Rectal smooth muscle tissue (tissue), 1 donor: ENCODE measurements around the gene MIDN.
"Not testable (repeated sequence)": the region's sequence is repeated elsewhere in the genome, so short reads cannot be mapped to it uniquely, and the experiment has no call there.

ENCODE experiments used
- H3K27ac ChIP-seq: one replicate; pipeline ENCODE4 v1.7.0; 2013; ENCODE audit warnings: low read depth, low read length, inconsistent platforms
- H3K27me3 ChIP-seq: one replicate; pipeline ENCODE4 v1.7.0; 2013; ENCODE audit warnings: low read length; ENCODE audit not compliant: control insufficient read depth, insufficient read depth
- H3K36me3 ChIP-seq: one replicate; pipeline ENCODE4 v1.7.0; 2013; ENCODE audit warnings: low read length; ENCODE audit not compliant: control insufficient read depth, insufficient read depth
- H3K4me1 ChIP-seq: one replicate; pipeline ENCODE4 v1.7.0; 2013; ENCODE audit warnings: low read length; ENCODE audit not compliant: control insufficient read depth, insufficient read depth
- H3K4me3 ChIP-seq: one replicate; pipeline ENCODE4 v1.7.0; 2013; ENCODE audit warnings: low read length
- H3K9ac ChIP-seq: one replicate; pipeline ENCODE4 v1.7.0; 2013; ENCODE audit warnings: low read length

Gene MIDN

GRCh38 chr19:1248139-1248785, at the start of gene MIDN:
TSS of gene MIDN (plus strand) at chr19:1248583. CDS start at chr19:1250297, 1,714 bp downstream.
- Histone ChIP-seq H3K36me3 (peaks cover 6% of the 10 kb centered on the region), H3K4me3 (peak within 1 kb of the TSS; percentile 82), H3K9ac (peak within 1 kb of the TSS; percentile 73), H3K27me3 (no peaks in the 10 kb centered on the region), H3K27ac (peak within 1 kb of the TSS; percentile 99), H3K4me1 (peaks cover 29% of the 10 kb centered on the region)

GRCh38 chr19:1199531-1199930, 48.9 kb upstream of the MIDN start:
- no peaks in the 10 kb centered on the region for H3K27me3 ChIP-seq
- no peak overlapping the region for H3K27ac ChIP-seq
- H3K4me3 ChIP-seq: no peak overlapping the region
- no peaks in the 10 kb centered on the region for H3K4me1 ChIP-seq
- H3K9ac ChIP-seq: no peak overlapping the region
- H3K36me3 ChIP-seq: no peaks in the 10 kb centered on the region

GRCh38 chr19:1200614-1201013, 47.8 kb upstream of the MIDN start:
- H3K4me1 ChIP-seq, H3K36me3 ChIP-seq, H3K27me3 ChIP-seq, H3K4me3 ChIP-seq, H3K27ac ChIP-seq, H3K9ac ChIP-seq: not testable (repeated sequence)

DNA sequence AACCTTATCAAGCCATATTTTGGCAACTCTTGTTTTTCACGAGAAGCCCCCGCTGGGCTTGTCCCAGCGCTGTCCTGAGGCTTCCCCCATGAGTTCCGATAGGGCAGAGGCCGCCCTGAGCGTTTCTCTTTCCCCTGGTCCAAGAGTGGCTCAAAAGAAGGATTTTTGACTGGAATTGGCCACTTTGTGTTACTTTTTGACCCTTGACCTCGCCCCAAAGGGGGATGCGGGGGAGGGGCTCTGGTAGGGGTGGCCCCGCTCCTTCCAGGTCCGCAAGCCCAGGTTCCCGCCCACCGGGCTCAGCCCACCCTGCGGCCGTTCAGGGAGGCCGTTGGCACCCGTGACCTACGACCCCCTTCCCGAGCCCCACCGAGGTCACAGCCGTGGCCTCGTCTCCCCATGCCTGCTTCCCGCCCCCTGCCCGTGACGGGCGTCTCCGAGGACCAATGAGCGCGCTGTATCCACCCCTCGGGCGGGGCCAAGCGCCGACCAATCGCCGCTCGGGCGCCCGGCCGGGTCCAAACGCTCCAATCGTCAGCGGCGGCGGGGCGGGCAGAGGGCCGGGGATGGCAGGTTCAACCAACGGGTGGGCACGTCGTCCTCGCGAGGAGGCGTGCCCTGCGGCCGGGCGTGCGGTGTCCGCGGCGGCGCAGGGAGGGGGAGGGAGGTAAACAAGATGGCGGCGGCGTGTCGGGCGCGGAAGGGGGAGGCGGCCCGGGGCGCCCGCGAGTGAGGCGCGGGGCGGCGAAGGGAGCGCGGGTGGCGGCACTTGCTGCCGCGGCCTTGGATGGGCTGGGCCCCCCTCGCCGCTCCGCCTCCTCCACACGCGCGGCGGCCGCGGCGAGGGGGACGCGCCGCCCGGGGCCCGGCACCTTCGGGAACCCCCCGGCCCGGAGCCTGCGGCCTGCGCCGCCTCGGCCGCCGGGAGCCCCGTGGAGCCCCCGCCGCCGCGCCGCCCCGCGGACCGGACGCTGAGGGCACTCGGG, 43.0 kb upstream of the MIDN start, which contains the start of gene STK11:
Gene STK11 (plus strand): TSS at position 665 of the 986 bp plus-strand sequence. CDS start 1,136 bp downstream, outside the sequence.
- peak within 1 kb of the TSS; percentile 79 for H3K27ac ChIP-seq
- no peaks in the 10 kb centered on the region for H3K27me3 ChIP-seq
- H3K36me3 ChIP-seq: no peaks in the 10 kb centered on the region
- H3K4me1 ChIP-seq: peaks cover 12% of the 10 kb centered on the region
- peak within 1 kb of the TSS; percentile 84 for H3K4me3 ChIP-seq
- H3K9ac ChIP-seq: peak within 1 kb of the TSS; percentile 87

GRCh38 chr19:1206150-1206863, 42.1 kb upstream of the MIDN start:
- Histone ChIP-seq H3K27ac (peak overlapping the region; percentile 50), H3K27me3 (no peaks in the 10 kb centered on the region)

GRCh38 chr19:1206864-1207450, 41.4 kb upstream of the MIDN start:
- Histone ChIP-seq H3K27ac (peak overlapping the region; percentile 70), H3K4me1 (peaks cover 12% of the 10 kb centered on the region), H3K27me3 (no peaks in the 10 kb centered on the region), H3K4me3 (peak overlapping the region; percentile 84), H3K9ac (peak overlapping the region; percentile 87), H3K36me3 (no peaks in the 10 kb centered on the region)

More at GRCh38 chr19:1206150-1206863, 42.1 kb upstream of the MIDN start:
- no peaks in the 10 kb centered on the region for H3K36me3 ChIP-seq
- peak overlapping the region; percentile 84 for H3K4me3 ChIP-seq
- H3K9ac ChIP-seq: peak overlapping the region; percentile 87
- peaks cover 12% of the 10 kb centered on the region for H3K4me1 ChIP-seq

- H3K9ac ChIP-seq, H3K27me3 ChIP-seq, H3K27ac ChIP-seq, H3K4me3 ChIP-seq, H3K36me3 ChIP-seq: not testable (repeated sequence)
- H3K4me1 ChIP-seq: peaks cover 19% of the 10 kb centered on the region
These were observed 39.6 kb upstream of the MIDN start for GRCh38 chr19:1208830-1209229.

GRCh38 chr19:1210227-1210538, 38.2 kb upstream of the MIDN start:
- Histone ChIP-seq H3K4me1 (peaks cover 31% of the 10 kb centered on the region), H3K36me3 (no peaks in the 10 kb centered on the region), H3K9ac (no peak overlapping the region), H3K27me3 (no peaks in the 10 kb centered on the region), H3K4me3 (no peak overlapping the region), H3K27ac (no peak overlapping the region)

- H3K27me3 ChIP-seq: no peaks in the 10 kb centered on the region
- no peak overlapping the region for H3K27ac ChIP-seq
- H3K9ac ChIP-seq: no peak overlapping the region
- no peaks in the 10 kb centered on the region for H3K36me3 ChIP-seq
- H3K4me1 ChIP-seq: peaks cover 40% of the 10 kb centered on the region
- H3K4me3 ChIP-seq: no peak overlapping the region
These were observed 36.7 kb upstream of the MIDN start for GRCh38 chr19:1211494-1212234.

DNA sequence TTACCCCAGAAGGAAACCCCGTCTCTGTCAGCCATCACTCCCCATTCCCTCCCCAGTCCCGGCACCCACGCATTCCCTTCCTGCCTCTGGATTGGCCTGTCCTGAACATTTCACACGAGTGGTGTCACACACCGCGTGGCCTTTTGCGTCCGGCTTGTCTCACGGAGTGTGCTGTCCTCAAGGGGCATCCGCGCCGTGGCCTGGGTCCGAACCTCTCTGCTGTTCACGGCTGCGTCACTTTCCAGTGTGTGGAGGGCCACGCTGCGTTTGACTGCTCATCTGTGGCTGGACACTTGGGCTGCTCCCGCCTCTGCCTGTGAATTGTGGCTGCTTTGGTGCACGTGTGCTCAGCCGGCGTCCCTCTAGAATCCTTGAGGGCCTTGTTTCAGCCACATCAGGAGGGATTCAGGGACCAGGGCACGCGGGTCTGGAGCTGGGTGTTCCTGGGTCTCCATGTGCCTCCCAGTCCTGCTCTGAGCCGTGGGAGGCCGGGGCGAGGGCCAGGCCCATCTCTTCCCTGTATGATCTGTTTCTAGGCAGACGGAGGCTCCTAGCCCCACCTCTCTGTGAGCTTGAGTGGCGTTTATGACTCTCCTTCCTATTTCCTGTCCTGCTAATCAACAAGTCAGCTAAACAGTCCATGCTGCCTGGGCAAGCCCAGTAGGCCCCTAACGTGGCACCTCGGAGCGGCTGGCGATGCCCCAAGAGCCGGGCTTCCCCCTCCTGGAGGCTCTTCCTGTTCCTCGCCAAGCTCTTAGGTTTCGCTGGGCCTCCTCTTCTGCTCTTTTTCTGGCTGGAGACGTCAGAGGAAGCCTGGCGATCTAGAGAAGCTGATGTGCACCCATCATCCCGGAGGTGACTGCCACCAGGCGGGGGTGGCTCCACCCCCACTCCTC, 34.7 kb upstream of the MIDN start:
- Histone ChIP-seq H3K27ac (peak overlapping the region; percentile 78), H3K4me3 (peak overlapping the region; percentile 14), H3K27me3 (no peaks in the 10 kb centered on the region), H3K9ac (no peak overlapping the region), H3K4me1 (peaks cover 43% of the 10 kb centered on the region), H3K36me3 (no peaks in the 10 kb centered on the region)
